DMS 273 (cell line): ENCODE measurements around the gene ZSCAN31.
A peak's percentile ranks its signal among the peaks of the same experiment; 100 is the strongest.
"Not testable (repeated sequence)": the region's sequence is repeated elsewhere in the genome, so short reads cannot be mapped to it uniquely, and the experiment has no call there.

ENCODE experiments used
- DNase-seq: peaks from one replicate; lab custom pipeline; 2025; ENCODE audit not compliant: unreplicated experiment; lab: John Stamatoyannopoulos, UW

Gene ZSCAN31

GRCh38 chr6:28323813-28324424 is 12.0 kb downstream of the ZSCAN31 start:
- DNase-seq = no peak

- no peak for DNase-seq
These were observed 13.3 kb downstream of the ZSCAN31 start for GRCh38 chr6:28322661-28323060.

- DNase-seq = not testable (repeated sequence)
These were observed 18.1 kb downstream of the ZSCAN31 start for GRCh38 chr6:28317866-28318265.

GRCh38 chr6:28315628-28316027 is 20.3 kb downstream of the ZSCAN31 start:
- DNase-seq = no peak

GRCh38 chr6:28312939-28313338 is 23.0 kb downstream of the ZSCAN31 start:
- no peak for DNase-seq

GRCh38 chr6:28311139-28311823 is 24.7 kb downstream of the ZSCAN31 start:
- no peak for DNase-seq

GRCh38 chr6:28306363-28306762 is 29.6 kb downstream of the ZSCAN31 start:
- DNase-seq = not testable (repeated sequence)

GRCh38 chr6:28303570-28303969 is 32.4 kb downstream of the ZSCAN31 start:
- DNase-seq = no peak

GRCh38 chr6:28296520-28297060 is 39.4 kb downstream of the ZSCAN31 start:
- no peak for DNase-seq

- no peak for DNase-seq
These were observed 40.6 kb downstream of the ZSCAN31 start for GRCh38 chr6:28295326-28295725.

- DNase-seq = no peak
These were observed 44.4 kb downstream of the ZSCAN31 start for GRCh38 chr6:28291573-28291972.

GRCh38 chr6:28282926-28283325 is 53.0 kb downstream of the ZSCAN31 start:
- DNase-seq = peak; percentile 30

GRCh38 chr6:28281288-28282064 is 54.5 kb downstream of the ZSCAN31 start, which contains the start of gene PGBD1:
TSS of gene PGBD1 (plus strand) at chr6:28281572. CDS start at chr6:28283814, 2,242 bp downstream.
- peak; percentile 93 for DNase-seq

GRCh38 chr6:28280595-28281287 is 55.2 kb downstream of the ZSCAN31 start:
- DNase-seq = no peak

GRCh38 chr6:28277746-28278145 is 58.2 kb downstream of the ZSCAN31 start:
- no peak for DNase-seq

- no peak for DNase-seq
These were observed 61.1 kb downstream of the ZSCAN31 start for GRCh38 chr6:28274888-28275287.
